Hypothalamus (tissue), 51 donors: Measurements from ENCODE around the gene LMBR1L.

ENCODE experiments used
- DNase-seq, 51 donors: peaks; one replicate each; lab custom pipeline; 2025; lab: John Stamatoyannopoulos, UW

The LMBR1L gene

DNA sequence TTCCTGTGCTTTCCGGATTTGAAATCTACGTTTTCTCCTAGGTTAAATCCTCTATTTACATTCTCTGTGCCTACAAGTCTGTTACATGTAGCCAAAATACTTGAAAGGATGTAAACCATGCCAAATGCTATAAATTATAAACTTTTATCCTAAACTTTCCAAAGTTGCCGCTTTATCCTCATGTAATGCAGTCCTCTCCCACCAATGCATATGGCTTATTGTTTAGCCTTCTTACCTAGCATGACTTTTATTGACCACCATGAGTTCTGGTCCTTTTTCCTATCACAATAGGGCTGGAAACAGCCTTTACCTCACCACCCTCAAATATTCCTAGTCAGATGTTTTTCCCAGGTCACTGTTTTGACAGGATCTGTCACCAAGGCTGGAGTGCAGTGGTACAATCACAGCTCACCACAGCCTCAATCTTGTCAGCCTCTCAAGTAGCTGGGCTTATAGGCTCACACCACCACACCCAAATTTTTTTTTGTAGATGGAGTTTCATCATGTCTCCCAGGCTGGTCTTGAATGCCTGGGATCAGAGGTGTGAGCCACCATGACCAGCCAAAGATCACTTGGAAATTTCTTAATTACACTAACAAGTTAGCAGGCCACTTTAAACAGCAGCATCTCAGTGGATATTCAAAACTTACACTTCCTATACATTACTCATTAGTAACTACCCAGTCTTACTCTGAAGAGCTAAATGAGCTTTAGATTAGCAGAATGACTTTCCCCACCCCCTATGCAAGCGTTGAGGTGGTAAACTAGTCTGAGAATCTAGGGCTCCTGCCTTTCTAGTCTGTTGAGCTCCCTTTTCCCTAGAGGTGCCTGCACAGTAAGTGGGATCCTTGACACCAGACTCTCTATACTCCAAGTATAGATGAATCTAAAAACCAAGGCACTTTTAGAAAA lies 16.5 kb upstream of the LMBR1L start:
- DNase-seq, result no peak

DNA sequence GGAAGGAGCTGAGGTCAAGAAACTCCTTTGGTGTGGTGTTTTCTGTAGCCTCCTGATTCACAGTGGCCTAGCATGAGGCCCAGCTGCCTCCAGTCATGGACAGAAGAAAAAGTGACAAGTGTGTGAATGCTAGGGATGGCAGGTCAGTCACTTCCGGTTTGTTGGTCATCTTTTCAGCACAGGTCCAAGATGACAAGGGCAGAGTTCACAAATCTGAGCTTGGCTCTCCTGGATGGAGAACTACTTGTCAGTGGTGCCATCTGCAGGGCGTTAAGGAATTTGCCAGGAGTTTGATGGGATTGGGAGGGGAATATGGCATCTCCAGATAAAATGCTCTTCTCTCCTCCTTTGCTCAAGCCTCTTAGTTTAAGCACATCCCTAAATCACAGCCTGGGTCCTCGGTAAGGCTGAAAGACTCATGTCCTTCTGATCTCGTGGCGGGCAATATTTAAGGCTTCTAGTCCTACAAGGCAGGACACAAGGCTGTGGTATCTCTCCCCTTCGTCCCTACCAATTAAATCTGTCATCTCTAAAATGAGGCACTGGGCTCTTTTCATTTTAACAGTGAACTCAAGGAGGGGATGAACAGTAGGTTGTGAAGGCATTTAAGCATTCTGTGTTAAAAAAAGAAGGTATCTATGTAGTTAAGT lies 10.5 kb upstream of the LMBR1L start:
- DNase-seq, result peak in 24 of 51 donors; percentile 2 to 64 (median 26)

DNA sequence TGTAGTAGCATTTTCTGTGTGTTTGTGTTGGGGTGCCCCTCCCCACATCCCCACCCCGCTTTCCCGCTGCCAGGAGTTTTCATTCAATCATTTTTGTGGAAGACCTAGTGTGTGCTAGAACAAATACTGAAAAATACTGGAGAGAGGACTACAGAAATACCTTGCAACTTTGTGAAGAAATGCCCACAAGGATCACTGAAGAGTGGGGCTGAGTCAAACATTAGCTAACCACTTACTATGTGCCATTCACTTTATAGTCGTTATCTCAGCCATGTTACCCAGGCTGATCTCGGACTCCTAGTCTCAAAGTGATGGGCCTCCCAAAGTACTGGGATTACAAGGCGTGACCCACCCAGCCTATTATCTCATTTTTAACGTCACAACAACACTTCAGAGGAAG lies 559 bp upstream of the LMBR1L start:
- DNase-seq, result no peak

DNA sequence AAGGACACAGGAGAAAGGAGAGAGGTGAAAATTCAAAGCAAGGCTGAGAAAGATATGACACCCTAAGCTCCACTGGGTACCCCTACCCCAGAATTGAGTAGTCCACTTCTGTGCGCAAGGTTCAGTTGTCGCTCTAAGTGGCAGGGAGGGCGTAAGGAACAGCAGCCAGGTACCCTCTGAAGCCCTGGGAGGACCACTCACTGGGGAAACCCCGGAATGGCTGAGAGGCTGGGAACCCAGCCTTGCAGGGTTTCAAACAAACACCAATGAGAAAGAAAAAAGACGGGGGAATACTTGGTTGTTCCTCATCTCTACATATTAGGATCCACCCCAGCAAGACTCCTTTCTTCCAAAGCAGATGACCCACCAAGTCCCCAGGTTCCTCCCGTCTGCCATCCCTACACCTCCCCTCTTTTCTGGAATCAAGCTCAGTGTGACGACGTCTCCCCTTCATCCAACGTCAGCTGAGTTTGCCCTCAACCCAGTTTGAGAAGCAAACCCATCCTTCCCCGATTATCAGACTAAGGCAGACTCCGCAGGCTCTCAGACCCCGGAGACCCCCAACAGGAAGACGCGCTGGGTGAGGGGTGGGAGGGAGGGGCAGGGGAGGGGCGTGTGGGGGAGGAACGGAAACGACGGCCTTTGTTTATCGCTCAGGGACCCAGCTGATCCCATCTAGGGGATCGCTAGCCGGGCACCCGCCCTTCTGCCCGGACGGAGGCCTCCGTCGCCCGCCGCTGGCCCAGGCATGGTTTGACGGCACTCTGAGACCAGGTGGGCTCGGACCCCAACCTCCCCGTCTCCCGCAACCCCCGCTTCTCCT lies 795 bp downstream of the LMBR1L start:
- peak in 10 of 51 donors; percentile 23 to 63 (median 38) for DNase-seq

DNA sequence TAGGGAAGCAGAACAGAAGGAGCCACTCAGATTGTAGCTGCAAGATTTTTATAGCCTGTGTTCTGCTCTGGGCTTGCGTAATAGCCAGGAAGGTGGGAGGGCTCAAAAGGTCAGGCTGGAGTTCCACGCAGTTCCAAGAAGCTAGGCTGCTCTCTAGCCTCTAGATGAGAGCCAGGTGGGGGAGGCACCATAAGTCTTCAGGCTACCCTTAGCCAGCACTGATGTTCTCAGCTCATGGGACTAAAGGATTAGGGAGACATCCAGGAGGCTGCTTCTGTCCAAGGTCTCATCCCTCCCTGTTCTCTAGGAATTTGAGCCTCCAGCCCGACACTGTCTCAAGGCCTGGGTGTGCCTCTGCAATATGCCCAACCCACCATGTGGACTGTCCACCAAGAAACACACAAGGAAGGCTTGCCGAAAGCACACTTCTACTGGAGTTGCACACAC lies 1.7 kb downstream of the LMBR1L start:
- DNase-seq, result peak in 5 of 51 donors; percentile 9 to 46 (median 17)

DNA sequence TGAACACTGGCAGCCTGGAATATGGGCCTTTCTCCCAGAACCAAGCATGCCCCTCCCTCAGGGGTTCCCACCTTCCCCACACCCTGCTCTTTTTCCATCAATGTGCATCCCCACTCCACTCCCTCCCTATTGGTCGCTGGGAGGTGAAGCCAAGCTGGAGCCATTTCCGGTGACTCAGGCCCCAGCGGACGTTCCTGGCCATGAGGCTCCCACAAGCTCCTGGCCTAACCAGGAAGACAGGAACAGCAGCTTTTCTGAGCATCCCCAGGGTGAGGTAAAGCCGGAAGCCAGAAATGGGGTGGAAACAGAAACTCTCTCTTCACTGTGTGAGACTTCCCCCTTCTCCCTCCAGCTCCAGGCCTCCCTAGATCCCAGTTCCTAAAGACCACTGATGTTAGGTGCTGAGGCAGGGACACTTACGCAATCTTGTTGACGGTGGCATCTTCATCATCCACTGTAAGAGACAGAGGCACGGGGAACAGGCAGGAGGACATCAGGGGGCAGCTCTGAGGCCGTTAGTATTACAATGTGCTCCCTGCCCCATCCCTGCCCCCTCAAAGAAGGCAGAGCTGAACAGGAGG lies 5.1 kb downstream of the LMBR1L start:
- DNase-seq, result no peak

DNA sequence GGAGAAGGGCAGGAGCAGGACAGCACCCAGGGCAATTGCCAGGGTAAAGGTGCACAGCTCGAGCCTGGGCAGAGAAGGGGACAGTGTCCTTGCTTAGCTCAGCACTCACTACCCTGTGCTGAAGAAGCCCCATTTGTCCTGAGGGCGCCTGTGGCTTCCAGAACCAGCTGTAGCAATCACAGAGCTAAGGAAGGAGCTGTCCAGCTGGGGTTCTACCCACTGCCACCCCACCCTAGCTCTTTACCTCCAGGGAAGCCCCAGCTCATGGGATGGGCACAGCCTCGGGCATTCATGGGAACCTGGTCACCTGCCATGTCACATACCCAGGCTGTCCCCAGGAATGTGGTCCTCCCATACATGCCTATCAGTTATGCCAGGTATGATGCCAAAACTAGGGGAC lies 5.8 kb downstream of the LMBR1L start:
- no peak for DNase-seq

DNA sequence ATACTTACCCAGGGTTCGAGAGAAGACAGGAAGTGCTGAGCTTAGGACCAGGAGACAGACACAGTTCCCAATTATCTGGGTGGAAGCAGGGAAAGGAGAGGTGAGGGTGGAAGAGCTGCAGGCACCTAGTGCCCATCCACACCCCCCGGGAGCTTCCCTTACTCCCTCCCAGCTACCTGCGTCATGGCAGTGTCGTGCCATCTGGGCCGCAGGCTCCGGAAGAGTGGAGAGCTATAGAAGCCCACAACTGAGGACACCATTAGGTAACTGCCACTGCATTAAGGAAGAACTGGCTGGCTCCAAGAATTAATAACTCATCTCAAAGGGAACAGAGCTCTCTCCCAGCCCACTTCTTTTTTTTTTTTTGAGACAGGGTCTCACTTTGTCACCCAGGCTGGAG lies 10.3 kb downstream of the LMBR1L start:
- DNase-seq, result no peak

DNA sequence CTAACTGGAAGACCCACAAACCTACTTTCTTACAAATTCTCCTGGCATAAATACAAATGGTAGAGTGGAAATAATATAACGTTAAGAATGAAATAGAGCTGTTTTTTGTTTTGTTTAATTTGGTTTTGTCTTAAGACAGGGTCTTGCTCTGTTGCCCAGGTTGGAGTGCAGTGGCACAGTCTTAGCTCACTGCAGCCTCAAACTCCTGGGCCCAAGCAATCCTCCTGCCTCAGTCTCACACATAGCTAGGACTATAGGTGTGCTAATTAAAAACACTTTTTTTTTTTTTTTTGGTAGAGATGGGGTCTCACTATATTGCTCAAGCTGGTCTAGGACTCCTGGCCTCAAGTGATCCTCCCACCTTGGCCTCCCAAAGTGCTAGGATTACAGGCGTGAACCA lies 11.9 kb downstream of the LMBR1L start:
- no peak for DNase-seq

DNA sequence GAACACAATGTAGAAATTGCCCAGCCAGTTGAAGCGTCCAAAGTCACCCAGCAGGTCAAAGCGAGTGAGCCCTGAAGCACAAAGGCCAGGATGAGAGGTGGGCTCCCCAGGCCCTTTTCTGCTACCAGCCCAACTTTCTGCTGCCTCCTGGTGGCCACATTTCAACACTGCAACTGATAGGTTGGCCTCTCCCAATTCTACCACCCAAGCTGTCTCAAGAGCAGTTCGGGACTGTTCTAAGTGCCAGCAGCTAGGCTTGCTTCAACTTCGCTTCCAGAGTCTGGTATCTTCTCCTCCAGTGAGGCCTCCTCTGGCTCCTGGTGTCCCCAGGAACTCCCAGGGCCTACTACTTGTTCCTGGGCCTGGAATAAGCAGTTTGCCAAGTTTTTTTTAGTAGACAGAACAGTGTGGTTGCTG lies 12.6 kb downstream of the LMBR1L start:
- DNase-seq, result peak in 24 of 51 donors; percentile 7 to 68 (median 26)

DNA sequence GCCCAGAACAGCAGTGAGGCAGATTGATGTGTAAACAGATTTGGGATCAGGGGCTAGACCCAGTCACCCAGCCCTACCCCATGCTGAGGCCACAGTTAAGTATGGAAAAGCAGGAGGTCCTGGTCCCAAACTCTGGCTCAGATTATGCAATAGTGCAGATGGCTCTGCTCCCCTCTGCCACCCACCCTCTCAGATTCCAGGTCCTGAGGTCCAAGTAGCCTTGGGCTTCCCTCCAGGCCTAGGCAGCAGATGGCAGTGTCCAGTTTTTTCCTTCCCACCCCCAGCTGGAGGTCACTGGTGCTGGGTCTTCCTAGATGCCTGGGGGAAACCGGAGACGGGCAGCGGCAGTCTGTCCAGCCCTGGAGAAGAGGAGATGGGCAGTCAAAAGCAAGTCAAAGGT lies 13.3 kb downstream of the LMBR1L start:
- DNase-seq, result no peak

DNA sequence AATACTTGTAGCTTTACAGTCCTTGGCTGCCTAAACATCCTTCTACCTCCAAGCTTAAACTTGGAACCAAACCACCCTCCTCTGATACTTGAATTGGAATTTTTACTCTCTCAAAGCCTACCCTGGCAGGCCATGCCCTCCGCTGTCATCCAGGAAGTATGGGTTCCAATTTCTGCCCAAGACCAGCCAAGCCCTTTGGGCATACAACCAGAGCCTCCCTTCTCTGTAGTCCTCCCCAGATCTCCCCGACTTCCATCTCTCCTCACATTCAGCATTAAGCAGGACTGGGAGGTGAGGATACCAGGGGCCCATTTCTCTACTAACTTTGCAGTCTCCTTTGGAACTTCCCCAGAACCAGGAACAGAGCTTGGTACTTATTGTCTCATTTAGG lies 15.7 kb downstream of the LMBR1L start:
- DNase-seq, result no peak

DNA sequence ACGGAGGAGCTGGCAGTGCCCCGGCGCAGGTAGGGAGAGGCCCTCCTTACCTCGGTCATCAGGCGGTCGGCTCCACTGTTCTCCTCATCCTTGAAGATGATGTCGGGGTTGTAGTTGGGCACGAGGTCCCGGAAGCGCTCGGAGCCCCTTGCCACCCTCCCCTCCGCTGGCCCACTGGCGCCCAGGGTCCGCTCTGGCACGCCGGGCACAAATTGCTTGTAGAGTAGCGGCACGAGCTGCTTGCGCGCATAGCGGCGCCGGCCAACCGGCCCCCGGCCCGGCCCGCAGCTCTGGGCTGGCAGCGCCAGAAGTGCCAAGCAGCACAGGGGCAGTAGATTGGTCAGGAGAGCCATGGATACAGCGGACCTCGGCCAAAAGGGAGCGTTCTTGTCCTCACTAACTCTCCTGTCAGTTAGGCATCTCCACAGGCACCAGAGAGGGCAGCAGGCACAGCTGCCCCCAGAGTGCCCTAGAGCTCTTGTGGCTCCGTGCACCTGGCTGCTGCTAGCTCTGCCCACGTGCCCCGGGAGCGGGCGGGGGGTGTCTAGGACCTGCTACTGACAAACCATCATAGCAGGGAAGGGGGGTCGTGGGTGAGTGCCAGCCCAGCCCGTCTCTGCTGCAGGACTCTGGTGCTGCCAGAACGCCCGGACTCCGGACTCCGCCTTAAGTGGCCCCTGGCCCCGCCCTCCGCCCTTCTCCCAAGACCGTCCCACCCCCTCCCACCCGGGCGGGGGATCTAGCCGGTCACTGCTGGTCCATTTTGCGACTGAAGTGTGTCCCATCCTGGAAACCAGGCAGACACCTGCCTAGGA lies 16.3 kb downstream of the LMBR1L start, which contains the start of gene DHH:
Gene DHH (minus strand): TSS at position 642 of the 815 bp plus-strand sequence. CDS start 289 bp downstream, at position 353.
- peak in 9 of 51 donors; percentile 6 to 41 (median 18) for DNase-seq

DNA sequence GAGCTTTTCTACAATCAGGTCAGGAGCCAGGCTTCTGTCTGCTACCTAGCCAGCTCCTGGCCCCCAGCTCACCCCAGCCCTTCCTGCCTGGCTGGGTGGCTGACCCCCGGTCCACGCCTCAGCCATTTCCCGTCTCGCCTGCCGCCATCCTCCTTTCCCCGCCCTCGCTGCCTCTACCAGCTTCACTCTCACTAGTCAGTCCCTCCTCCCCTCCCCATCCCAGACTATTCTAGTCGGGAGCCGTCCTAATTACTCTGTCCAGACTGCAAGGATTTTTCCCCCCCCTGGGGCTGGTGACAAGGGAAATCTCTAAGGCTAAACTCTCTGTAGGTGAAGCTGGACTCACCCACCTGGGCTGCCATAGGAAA lies 16.9 kb downstream of the LMBR1L start:
- no peak for DNase-seq

DNA sequence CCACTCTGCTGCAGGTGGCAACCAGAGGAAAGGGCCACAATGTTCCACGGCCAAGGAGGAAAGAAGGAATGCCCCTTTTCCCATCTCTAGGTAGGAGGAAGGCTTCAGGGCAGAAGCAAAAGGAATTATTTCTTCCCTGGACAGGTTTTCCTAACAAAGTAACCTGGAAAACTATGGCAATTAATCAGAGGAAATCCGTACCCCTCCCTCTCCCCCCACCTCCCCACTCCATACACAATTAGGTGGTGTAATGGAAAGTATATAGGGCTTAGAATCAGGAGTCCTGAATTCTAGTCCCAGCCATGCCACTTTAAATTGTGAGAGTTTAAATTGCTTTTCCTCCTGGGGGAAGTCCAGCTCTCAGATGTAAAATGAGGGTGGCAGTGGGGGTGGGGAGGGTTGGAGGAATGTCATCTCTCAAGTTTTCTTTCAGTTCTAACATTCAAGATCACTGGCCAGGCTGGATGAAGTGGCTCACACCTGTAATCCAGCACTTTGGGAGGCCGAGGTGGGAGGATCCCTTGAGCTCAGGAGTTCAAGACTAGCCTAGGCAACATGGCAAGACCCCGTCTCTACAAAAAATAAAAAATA lies 17.7 kb downstream of the LMBR1L start:
- DNase-seq, result no peak

DNA sequence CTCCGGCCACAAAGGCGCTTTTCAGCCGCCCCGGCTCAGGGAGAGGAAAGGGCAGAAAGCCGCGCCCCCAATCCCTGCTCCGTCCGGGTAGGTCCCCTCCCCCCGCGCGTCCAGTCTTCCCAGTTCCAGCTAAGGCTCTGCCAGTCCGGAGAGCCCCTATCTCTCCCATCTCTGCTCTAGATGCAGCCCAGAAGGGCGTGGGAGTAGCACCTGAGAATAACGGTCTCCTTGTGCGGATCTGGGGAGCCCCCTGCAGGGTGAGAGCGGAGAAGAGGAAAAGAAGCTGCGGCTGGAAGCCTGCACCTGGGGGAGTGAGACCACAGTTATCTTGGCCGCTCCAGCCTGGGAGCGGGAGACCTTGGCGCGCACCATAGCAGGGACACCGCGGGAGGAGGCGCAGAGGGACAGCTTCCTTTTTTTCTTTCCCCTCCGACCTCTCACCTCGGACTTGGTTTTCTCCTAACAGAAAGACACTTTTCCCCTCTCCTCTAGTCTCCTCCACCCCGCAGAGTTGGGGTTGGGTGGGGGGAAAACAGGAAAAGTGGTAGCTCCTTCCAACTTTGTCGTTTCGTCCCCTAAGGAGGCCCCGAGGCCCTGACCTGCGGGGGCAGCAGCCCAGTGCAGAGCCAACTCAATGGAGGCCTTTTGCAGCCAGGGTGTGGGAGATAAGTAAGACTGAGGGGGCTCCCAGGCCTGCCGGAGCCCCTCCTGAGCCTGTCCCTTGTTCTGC lies 18.4 kb downstream of the LMBR1L start:
- DNase-seq, result peak in 19 of 51 donors; percentile 10 to 71 (median 37)

DNA sequence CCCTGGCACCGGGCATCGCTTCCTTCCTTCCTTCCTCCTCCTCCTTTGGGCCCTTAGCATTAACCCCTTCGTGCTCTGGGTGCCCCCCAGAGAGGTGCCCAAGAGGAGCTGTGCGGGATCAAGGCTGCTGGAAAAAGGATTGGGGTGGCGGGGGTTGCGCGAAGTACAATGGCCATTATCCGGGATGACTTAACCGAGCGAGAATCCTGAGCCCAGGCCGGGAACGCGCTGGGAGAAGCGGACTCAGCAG lies 18.9 kb downstream of the LMBR1L start:
- peak in 1 of 51 donors; percentile 47 for DNase-seq

DNA sequence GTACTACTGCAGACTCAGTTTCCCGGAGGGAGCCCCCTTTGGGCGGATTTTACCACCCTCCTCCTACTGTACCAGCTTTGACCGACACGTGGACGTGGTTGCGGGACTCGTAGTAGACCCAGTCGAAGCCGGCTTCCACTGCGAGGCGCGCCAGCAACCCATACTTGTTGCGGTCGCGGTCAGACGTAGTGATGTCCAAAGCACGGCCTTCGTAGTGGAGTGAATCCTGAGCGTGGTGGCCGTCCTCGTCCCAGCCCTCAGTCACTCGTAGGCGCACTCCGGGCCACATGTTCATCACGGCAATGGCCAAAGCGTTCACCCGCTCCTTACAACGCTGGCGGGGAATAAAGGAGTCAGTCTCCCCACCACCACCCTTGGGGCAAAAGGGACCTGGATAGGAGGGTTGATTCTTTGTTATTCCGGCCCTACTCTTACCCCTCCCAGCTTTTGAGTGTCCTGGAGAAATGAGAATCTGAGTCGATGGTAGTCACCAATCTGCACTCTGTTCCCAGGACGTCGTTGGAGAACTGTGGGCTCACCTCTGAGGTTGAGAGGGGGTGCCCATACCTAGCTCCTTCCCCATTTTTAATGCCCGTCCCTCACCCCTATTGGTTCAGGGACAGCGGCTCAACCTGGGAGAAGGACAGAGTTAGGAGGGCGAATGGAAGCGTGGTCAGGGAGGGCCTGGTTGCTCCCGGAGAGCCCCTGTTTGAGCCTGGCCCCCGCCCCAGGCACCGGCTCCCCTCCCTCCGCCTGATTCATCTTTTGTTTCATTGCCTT lies 19.4 kb downstream of the LMBR1L start:
- no peak for DNase-seq
